GM12873 (cell line): ENCODE measurements around the gene AHI1.

ENCODE experiments used
- TF ChIP-seq, protein P1 (sequence below): IDR thresholded peaks from 2 replicates; pipeline ENCODE4 v1.5.1; 2012; ENCODE audit warnings: low read depth, mild to moderate bottlenecking, moderate library complexity, low read length, control low read depth; ENCODE audit not compliant: insufficient read depth; ENCODE audit errors: missing control alignments

Gene AHI1

DNA sequence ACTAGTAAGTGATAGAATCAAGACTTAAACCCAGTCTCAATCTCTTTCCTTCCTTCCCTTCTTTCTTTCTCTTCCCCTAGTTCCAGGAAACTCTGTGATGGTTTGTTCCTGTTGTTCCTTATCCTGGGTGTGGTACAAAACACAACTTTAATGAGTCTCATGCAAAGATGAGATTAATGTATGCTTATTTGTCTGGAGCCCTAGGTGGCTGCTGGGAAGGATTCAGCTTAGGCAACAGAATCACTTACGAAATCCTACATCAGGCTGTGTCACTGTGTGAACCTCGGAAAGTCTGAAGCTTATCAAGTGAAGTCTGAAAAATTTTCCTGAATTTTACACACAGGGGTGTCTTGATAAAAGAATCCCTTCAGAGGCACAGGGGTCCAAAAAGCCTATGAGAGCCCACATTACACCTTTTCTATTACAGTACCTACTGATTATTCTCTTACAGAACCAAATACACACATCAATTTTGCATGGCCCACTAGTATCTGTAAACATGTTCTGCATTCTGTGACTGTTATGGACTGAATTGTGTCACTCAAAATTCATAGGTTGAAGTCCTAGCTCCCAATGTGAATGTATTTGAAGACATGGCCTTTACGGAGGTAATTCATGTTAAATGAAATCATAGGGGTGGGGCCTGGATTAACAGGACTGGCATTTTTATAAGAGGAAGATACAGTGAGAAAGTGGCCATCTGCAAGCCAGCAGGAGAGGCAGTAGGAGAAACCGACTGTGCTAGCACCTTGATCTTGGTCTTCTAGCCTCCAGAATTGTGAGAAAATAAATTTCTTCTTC lies 171.7 kb downstream of the AHI1 start:
- TF ChIP-seq, protein P1, sequence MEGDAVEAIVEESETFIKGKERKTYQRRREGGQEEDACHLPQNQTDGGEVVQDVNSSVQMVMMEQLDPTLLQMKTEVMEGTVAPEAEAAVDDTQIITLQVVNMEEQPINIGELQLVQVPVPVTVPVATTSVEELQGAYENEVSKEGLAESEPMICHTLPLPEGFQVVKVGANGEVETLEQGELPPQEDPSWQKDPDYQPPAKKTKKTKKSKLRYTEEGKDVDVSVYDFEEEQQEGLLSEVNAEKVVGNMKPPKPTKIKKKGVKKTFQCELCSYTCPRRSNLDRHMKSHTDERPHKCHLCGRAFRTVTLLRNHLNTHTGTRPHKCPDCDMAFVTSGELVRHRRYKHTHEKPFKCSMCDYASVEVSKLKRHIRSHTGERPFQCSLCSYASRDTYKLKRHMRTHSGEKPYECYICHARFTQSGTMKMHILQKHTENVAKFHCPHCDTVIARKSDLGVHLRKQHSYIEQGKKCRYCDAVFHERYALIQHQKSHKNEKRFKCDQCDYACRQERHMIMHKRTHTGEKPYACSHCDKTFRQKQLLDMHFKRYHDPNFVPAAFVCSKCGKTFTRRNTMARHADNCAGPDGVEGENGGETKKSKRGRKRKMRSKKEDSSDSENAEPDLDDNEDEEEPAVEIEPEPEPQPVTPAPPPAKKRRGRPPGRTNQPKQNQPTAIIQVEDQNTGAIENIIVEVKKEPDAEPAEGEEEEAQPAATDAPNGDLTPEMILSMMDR: no peak

DNA sequence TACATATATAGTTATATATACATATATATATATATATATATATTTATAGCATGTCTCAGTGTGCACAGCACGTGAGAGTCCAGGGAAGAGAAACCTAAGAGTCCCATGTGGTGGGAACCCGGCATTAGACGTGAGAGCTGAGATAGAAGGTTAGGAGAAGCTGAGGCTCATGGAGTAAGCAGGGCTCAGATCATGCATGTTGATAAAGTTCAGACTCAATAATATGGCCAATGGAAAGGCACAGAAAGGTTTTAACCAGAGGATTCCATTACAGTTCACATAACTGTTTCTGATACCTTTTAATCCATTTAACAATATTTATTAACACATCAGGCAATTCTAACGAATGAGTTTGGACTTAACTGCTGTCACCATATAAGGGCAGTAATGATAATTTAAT lies 173.0 kb downstream of the AHI1 start:
- TF ChIP-seq, protein P1: no peak

DNA sequence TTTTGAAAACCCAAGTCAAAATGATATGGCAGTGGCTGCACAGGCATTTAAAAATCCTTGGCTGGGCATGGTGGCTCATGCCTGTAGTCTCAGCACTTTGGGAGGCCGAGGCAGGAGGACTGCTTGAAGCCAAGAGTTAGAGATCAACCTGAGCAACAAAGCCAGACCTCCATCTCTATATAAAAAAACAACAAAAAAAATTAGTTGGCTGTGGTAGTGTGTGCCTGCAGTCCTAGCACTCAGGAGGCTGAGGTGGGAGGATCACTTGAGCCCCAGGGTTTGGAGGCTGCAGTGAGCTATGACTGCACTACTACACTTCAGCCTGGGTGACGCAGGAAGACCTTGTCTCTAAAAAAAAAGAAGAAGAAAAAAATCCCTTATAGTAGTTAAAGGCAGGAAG lies 173.6 kb downstream of the AHI1 start:
- TF ChIP-seq, protein P1: no peak

DNA sequence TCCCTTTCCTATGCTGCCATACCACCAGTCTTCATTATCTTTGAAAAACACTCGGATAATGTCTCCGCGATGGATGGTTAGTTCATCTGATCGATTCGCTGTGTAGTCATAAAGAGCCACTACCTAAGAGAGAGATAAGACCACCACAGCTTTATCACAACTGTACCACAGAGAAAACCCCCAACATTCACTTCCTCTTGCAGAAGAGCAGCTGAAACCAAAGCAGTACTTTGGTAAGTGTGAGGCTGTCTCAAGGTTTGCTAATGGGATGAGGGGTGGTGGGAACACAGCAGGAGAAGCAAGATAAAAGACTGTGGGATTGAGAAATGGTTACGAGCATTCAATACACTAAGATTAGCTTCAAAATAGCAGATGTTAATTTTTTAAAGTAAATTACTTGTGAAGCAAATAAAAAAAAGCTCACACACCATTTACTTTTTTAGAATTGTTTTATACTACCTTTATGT lies 174.3 kb downstream of the AHI1 start:
- TF ChIP-seq, protein P1: no peak

DNA sequence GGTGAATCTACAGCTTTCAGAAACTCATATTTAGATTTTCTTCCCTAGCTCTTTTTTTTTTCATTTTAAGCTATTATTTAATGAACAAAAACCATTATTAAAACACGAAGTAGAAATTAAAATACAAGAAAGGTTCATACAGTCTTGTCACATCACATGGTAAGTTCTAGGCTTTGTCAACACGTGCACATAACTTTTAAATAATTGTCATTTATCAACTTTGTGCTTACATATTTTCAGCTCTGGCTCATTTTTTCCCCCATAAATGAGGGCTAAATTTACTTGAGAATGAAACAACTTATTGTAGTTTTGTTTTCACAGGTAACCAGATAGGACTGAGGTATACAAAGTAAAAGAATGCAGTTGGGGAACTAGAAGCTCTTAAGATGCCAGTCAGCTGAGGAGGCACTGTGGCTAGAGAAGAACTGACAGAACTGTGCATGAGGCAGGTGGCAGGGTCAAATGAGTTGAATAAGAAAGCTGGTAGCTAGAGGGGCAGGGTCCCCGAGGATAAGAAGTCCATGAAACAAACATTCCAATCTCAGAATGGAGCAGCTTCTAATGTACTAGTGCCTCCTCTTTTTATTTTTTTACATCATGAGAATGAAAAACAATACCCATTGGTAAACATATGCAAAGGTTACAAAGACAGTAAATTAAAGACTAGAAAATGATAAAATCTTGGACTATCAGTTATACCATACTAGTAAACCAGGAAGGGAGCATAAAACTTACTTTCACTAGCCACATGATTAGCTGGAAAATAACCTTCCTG lies 174.9 kb downstream of the AHI1 start:
- TF ChIP-seq, protein P1: no peak

DNA sequence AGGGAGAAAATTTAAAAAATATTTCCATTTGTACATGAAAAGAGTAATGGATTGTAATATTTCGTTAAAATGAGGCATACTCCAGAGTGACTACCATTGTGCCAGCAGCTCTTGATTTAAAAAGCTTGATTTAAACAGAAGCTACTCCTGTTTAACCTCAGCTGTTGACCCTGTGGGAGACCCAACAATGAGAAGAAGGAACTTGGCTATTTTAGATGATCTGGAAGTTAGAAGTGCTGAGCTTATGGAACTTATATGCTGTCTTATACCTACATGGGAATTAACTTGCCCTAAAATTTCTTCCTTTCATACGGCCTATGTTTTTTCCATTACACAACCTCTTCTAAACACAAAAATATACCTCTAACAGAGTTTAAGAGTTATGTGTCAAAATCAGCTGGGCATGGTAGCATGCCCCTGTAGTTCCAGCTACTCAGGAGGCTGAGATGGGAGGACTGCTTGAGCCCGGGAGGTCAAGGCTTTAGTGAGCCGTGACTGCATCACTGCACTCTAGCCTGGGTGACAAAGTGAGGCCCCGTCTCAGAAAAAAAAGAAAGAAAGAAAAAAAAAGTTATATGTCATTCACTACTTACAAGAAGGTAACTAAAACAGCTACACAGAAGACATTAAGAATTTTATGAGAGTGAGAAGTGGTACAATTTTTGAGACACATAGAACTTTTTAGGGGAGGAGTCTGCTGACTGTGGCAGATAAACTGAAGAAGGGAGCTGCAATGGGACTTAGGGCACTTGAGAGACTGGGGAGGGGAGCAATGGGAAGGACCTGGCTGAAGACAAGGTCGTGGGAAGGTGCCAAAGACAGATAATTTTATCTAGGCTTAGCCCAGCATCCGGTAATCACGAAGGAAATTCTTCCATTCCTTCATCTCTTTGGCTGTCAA lies 176.6 kb downstream of the AHI1 start:
- TF ChIP-seq, protein P1: no peak

DNA sequence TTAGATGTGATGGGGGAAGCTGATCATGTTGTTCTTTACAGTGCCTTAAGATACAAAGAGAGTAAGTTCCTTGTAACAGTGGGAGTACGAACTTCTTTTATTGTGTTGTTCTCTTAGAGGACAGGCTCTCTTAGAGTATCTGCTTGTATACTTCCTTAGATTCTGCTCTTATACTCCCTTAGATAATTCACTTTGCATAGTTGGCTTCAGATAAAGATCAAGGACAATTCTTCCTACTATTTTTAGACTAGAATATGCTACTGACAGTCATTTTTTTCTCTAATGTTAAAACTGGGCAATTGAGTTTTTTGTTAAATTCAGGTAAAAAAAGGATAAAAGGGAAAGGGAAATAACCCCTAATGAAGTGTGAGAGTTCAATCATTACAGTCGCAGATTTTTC lies 177.7 kb downstream of the AHI1 start:
- TF ChIP-seq, protein P1: no peak
